Body of pancreas (tissue), 4 donors: ENCODE measurements around the gene CD40. TPM values are rescaled to one million over a fixed set of nuclear protein-coding genes. Genes with fewer than 3 reads are reported as not detected.
A peak's percentile ranks its signal among the peaks of the same experiment; 100 is the strongest.

Experiments
- ATAC-seq: fragments of 150-250 bp; one replicate; pipeline ENCODE4 v1.9.1; 2016
- DNase-seq, 4 donors: peaks; one replicate each; pipeline ENCODE4 v3.0.0-alpha.2; 2019
- H3K27ac ChIP-seq, 4 donors: fragments of 200-600 bp; sonication (generic); 1 replicate in 3 of 4; 2 replicates in 1 of 4; pipeline versions ENCODE4 v1.5.1 to v1.6.1; 2016 to 2019; ENCODE audit warnings: mild to moderate bottlenecking in 1 of 4, mixed read lengths in 1 of 4, moderate library complexity in 1 of 4
- H3K27me3 ChIP-seq, 2 donors: fragments of 200-600 bp; sonication (generic); one replicate each; pipeline ENCODE4 v1.6.0; 2016; ENCODE audit warnings: mild to moderate bottlenecking in 1 of 2
- H3K36me3 ChIP-seq, 2 donors: fragments of 200-600 bp; sonication (generic); replicated peaks in 1 of 2; 2 replicates each; pipeline ENCODE4 v1.5.1; 2016; ENCODE audit warnings: low read depth in 2 of 2; ENCODE audit not compliant: insufficient read depth in 1 of 2
- H3K4me1 ChIP-seq: fragments of 200-600 bp; sonication (generic); one replicate; pipeline ENCODE4 v1.6.0; 2016
- H3K4me3 ChIP-seq, 2 donors: fragments of 200-600 bp; sonication (generic); 1 replicate in 1 of 2; 2 replicates in 1 of 2; pipeline ENCODE4 v1.5.1; 2016 to 2019
- H3K9me3 ChIP-seq, 3 donors: fragments of 200-600 bp; sonication (generic); 1 replicate in 2 of 3; 2 replicates in 1 of 3; pipeline ENCODE4 v1.5.1; 2016
- CTCF ChIP-seq, 7 experiments: fragments of 450-650 bp in 4 of 7; fragments of 200-600 bp in 3 of 7; sonication (generic) in 3 of 7; IDR thresholded peaks; one replicate each; pipeline ENCODE4 v1.5.1; 2016 to 2019; ENCODE audit warnings: antibody characterized with exemption in 7 of 7
- POLR2A ChIP-seq, 3 donors: fragments of 450-650 bp; IDR thresholded peaks; one replicate each; pipeline ENCODE4 v1.6.1; 2016; ENCODE audit warnings: antibody characterized with exemption in 3 of 3, mild to moderate bottlenecking in 2 of 3
- WGBS, 2 donors: methylation state at CpG; one replicate each; pipeline ENCODE4 v1.1.5; 2017; 5-methylcytosine and 5-hydroxymethylcytosine counted together
- intact Hi-C: fragments of 100-400 bp; cut with DNase I; formaldehyde crosslinking; loops from one replicate; pipeline ENCODE4 v1.15.1; 2023
- total RNA-seq, 2 donors: library from RNA; depleted of rRNA; stranded (reverse); fragments of >200 nt; gene quantifications; one replicate each; pipeline ENCODE4 v1.1.0, GENCODE V29; 2016

The CD40 gene
- total RNA-seq, 2 donors from 2014 or later: 8.9 to 14.5 TPM

DNA sequence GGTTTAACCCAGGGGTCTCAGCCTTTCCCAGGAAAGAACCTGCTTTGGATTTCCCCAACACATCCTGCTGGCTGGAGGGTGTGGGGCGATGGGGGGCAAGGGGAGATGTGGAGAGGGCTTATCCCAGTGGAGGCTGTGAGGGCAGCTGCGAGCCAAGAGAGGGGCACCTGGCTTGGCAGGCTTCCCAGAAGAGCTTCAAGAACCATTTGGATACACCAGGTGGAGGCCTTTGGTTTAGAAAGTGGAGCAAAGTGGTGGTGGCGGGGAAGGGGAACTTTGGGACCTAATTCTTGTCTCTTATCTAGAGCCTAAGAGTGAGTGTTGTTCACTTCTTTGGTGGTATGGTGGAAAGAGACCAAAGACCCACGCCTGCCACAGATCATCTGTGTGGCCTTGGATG lies 12.4 kb downstream of the CD40 start:
- H3K4me1 ChIP-seq: peaks cover 6% of the 10 kb centered on the region
- ATAC-seq (no peak), DNase-seq (no peak)
- H3K4me3 ChIP-seq: no peak overlapping the region
- no peaks in the 10 kb centered on the region for H3K36me3 ChIP-seq
- WGBS, 2 donors: 29 to 43% methylated on average over 4 of the region's 4 CpGs
- intact Hi-C loops: loop anchor here (5.0 kb wide), 1 partner anchor 217 kb away; no protein-coding TSS in a partner anchor
- no peaks in the 10 kb centered on the region for H3K27me3 ChIP-seq
- no peaks in the 10 kb centered on the region for H3K9me3 ChIP-seq
- TF ChIP-seq CTCF (IDR thresholded peaks at IDR 0.05) (no peak), POLR2A (IDR thresholded peaks at IDR 0.05) (no peak)
- H3K27ac ChIP-seq: no peak overlapping the region

- H3K27me3 ChIP-seq: no peaks in the 10 kb centered on the region
- no peak overlapping the region for H3K4me3 ChIP-seq
- no peaks in the 10 kb centered on the region for H3K9me3 ChIP-seq
- intact Hi-C loops: loop anchor here (5.0 kb wide), 1 partner anchor 216 kb away; no protein-coding TSS in a partner anchor
- DNase-seq (no peak), ATAC-seq (no peak)
- 29 to 32% methylated on average over 6 of the region's 6 CpGs for WGBS, 2 donors
- H3K36me3 ChIP-seq: no peaks in the 10 kb centered on the region
- no peak overlapping the region for H3K27ac ChIP-seq
- peaks cover 6% of the 10 kb centered on the region for H3K4me1 ChIP-seq
- TF ChIP-seq CTCF (IDR thresholded peaks at IDR 0.05) (no peak), POLR2A (IDR thresholded peaks at IDR 0.05) (no peak)
These were observed 13.3 kb downstream of the CD40 start for GRCh38 chr20:46131396-46131795.

DNA sequence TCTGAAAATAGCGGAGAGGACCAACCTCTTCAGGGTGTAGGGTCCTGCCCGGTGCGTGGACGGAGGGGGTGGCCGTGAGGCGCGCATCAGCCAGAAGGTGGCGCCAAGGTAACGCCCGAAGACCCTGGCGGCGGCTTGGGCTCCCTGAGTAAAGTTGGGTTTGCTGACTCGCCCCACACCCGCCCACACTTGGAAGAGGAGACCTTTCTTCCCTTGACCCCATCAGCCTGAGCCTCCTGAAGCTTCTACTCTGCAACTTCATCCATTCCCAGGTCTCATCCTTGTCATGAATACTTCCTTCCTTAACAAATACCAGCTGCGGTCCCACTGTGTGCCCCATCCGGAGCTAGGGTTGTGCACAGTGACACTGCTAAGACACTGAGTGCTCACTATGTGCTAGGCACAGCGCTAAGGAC lies 14.6 kb downstream of the CD40 start:
- TF ChIP-seq CTCF (IDR thresholded peaks at IDR 0.05) (peak; percentile 67 to 91 (median 83)), POLR2A (IDR thresholded peaks at IDR 0.05) (no peak)
- H3K27me3 ChIP-seq: no peaks in the 10 kb centered on the region
- no peak overlapping the region for H3K4me3 ChIP-seq
- peak; percentile 79 for ATAC-seq
- peaks cover 6% of the 10 kb centered on the region for H3K4me1 ChIP-seq
- H3K36me3 ChIP-seq: no peaks in the 10 kb centered on the region
- intact Hi-C loops: loop anchor here (5.0 kb wide), 1 partner anchor 215 kb away; no protein-coding TSS in a partner anchor
- peak; percentile 74 to 82 (median 76) for DNase-seq
- H3K27ac ChIP-seq: no peak overlapping the region
- WGBS, 2 donors: 10 to 18% methylated on average over 17 of the region's 17 CpGs
- H3K9me3 ChIP-seq: no peaks in the 10 kb centered on the region

DNA sequence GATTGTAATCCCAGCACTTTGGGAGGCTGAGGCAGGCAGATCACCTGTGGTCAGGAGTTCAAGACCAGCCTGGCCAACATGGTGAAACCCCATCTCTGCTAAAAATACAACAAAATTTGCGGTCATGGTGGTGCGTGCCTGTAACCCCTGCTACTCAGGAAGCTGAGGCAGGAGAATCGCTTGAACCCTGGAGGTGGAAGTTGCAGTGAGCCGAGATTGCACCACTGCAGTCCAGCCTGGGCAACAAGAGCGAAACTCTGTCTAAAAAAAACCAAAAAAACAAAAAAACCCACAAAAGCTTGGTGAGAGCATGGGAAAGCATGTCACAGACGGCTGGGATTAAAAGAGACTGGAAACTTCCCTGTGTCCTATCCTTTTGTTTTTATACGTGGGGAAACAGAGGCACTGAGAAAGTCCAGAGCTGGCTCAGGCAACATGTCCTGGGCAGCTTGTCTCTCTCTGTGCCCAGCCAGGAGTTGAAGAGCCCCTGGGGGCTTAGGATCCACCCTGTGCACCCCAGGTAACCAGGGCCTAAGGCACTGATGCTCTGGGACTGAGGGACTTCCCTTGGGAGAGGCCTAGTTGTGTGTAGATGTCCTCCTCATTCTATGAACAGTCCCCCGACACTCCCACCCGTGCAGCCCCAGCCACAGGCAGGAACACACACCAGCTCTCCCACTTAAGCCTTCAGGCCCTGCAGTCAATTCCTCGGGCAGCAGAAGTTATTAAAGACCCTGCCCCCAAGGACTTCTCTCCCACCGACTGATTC lies 16.0 kb downstream of the CD40 start:
- intact Hi-C loops: loop anchor here (5.0 kb wide), 1 partner anchor 213 kb away; no protein-coding TSS in a partner anchor
- no peaks in the 10 kb centered on the region for H3K9me3 ChIP-seq
- H3K27ac ChIP-seq: no peak overlapping the region
- WGBS, 2 donors: 65% methylated on average over 11 of the region's 11 CpGs
- TF ChIP-seq POLR2A (IDR thresholded peaks at IDR 0.05): no peak
- no peak for TF ChIP-seq CTCF (IDR thresholded peaks at IDR 0.05)
- H3K27me3 ChIP-seq: no peaks in the 10 kb centered on the region
- ATAC-seq: no peak
- DNase-seq: no peak
- H3K4me3 ChIP-seq: no peak overlapping the region
- no peaks in the 10 kb centered on the region for H3K36me3 ChIP-seq
- peaks cover 6% of the 10 kb centered on the region for H3K4me1 ChIP-seq
